HUES48 (cell line): ENCODE results near the gene RREB1.

Experiments used
- H3K27ac ChIP-seq: one replicate; pipeline ENCODE4 v1.7.0; 2013; ENCODE audit warnings: low read depth, low read length, inconsistent platforms
- H3K27me3 ChIP-seq: 2 replicates; pipeline ENCODE4 v1.6.1; 2013; ENCODE audit warnings: mild to moderate bottlenecking, low read length; ENCODE audit not compliant: control insufficient read depth, insufficient read depth
- H3K36me3 ChIP-seq: 2 replicates; pipeline ENCODE4 v1.6.1; 2013; ENCODE audit warnings: low read length; ENCODE audit not compliant: control insufficient read depth, insufficient read depth
- H3K4me1 ChIP-seq: 2 replicates; pipeline ENCODE4 v1.6.1; 2013; ENCODE audit warnings: mild to moderate bottlenecking, low read length; ENCODE audit not compliant: control insufficient read depth, insufficient read depth
- H3K4me3 ChIP-seq: 2 replicates; pipeline ENCODE4 v1.5.1; 2013; ENCODE audit warnings: mild to moderate bottlenecking, low read depth, low read length
- H3K9ac ChIP-seq: 2 replicates; pipeline ENCODE4 v1.6.1; 2013; ENCODE audit warnings: mild to moderate bottlenecking, low read depth, low read length, moderate library complexity
- H3K9me3 ChIP-seq: 2 replicates; pipeline ENCODE4 v1.6.1; 2013; ENCODE audit warnings: low read length; ENCODE audit not compliant: control insufficient read depth, insufficient read depth

The RREB1 gene

DNA sequence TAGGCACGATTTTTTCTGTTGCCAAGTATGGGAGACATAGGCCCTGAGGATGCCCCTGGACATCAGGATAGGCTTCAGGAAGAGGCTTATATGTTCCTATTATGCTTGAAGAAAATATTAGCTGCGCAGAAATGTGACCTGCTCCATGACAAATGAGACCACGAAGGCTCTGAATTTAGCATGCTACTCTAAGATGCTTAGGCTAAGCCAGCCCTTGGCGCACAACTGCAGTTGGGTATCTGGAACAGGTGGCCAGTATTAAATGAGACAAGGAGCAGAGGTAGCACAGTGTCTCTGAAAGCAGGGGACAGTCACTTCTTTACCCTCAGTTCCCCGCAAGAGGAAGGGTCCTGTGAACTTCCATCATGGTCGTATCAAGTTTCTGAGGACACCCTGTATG lies 90.0 kb downstream of the RREB1 start:
- no peaks in the 10 kb centered on the region for H3K27me3 ChIP-seq
- H3K9ac ChIP-seq: no peak overlapping the region
- peaks cover 9% of the 10 kb centered on the region for H3K4me1 ChIP-seq
- H3K27ac ChIP-seq: no peak overlapping the region
- H3K4me3 ChIP-seq: no peak overlapping the region
- 0 out of 2 replicates have a peak, but pooled peaks cover 6% of the 10 kb centered on the region for H3K36me3 ChIP-seq
- H3K9me3 ChIP-seq: no peaks in the 10 kb centered on the region

- Histone ChIP-seq H3K36me3 (peaks cover 11% of the 10 kb centered on the region; the same call in 1 of the 2 replicates), H3K27ac (no peak overlapping the region), H3K4me1 (peaks cover 9% of the 10 kb centered on the region), H3K27me3 (no peaks in the 10 kb centered on the region), H3K9ac (no peak overlapping the region), H3K4me3 (no peak overlapping the region), H3K9me3 (no peaks in the 10 kb centered on the region)
Measured at GRCh38 chr6:7198833-7199800, 91.4 kb downstream of the RREB1 start.

GRCh38 chr6:7200598-7201443 lies 93.1 kb downstream of the RREB1 start:
- H3K4me3 ChIP-seq: no peak overlapping the region
- no peaks in the 10 kb centered on the region for H3K9me3 ChIP-seq
- H3K36me3 ChIP-seq: peaks cover 11% of the 10 kb centered on the region; the same call in 1 of the 2 replicates
- no peak overlapping the region for H3K9ac ChIP-seq
- no peak overlapping the region for H3K27ac ChIP-seq
- peaks cover 1% of the 10 kb centered on the region for H3K4me1 ChIP-seq
- H3K27me3 ChIP-seq: no peaks in the 10 kb centered on the region

DNA sequence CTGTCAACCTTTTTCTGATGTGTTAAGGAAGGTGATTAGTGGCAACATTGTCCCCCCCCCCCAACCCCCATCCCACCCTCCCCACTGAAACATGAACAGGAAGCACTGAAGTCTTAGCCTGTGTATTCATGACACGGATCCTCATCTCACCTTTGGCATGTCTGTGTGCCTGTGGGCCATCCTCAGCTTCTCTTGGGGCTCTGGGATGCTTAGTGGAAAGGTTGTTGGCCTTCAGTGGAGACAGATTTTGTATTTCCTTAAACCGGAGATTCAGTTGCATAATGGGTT lies 93.6 kb downstream of the RREB1 start:
- no peaks in the 10 kb centered on the region for H3K9me3 ChIP-seq
- no peak overlapping the region for H3K27ac ChIP-seq
- H3K9ac ChIP-seq: no peak overlapping the region
- H3K4me1 ChIP-seq: no peaks in the 10 kb centered on the region
- no peaks in the 10 kb centered on the region for H3K27me3 ChIP-seq
- no peak overlapping the region for H3K4me3 ChIP-seq
- peaks cover 11% of the 10 kb centered on the region; the same call in 1 of the 2 replicates for H3K36me3 ChIP-seq

DNA sequence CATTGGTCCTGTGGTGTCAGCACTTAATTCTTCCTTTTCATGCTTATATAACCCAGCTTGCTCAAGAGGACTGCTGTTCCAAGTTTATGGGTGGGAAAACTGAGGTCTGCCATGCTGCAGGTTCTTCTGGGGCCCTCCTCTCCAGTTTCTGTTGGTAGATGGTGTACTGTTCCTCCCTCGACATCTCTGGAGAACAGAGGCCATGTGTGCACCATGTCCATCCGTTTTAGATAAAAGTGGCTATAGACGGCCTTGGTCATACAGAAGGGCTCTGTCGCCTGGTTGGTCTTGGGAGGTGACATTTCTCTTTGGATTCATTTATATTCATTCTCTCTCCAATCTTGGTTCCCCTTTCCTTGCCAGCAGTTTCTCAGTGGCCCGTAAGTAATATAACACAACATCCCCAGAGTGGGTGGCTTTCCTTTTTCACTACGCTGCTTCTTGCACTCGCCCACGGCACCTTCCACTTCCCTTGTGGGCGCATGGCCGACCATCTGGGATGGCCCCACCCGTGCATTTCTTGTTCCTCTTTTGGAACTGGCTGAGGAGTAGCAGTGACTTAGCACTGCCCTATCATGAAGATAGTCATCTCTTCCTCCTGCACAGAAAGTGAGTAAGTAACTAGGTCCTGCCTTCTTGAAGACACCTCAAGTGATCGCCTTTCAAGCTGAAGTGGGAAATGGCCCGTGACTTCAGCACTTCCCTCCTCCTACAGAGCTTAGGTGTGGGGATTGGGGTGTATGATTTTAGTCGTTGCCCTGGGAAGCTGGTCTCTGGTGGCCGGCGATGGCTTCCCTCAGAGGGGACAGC lies 94.2 kb downstream of the RREB1 start:
- Histone ChIP-seq H3K36me3 (peaks cover 11% of the 10 kb centered on the region; the same call in 1 of the 2 replicates), H3K4me1 (no peaks in the 10 kb centered on the region), H3K27me3 (no peaks in the 10 kb centered on the region), H3K27ac (no peak overlapping the region), H3K9me3 (no peaks in the 10 kb centered on the region), H3K9ac (no peak overlapping the region), H3K4me3 (no peak overlapping the region)

GRCh38 chr6:7202950-7203349 lies 95.2 kb downstream of the RREB1 start:
- Histone ChIP-seq H3K9ac (no peak overlapping the region), H3K36me3 (peaks cover 11% of the 10 kb centered on the region; the same call in 1 of the 2 replicates)

GRCh38 chr6:7203939-7204338 lies 96.2 kb downstream of the RREB1 start:
- no peak overlapping the region for H3K27ac ChIP-seq
- H3K4me1 ChIP-seq: no peaks in the 10 kb centered on the region
- H3K36me3 ChIP-seq: peaks cover 8% of the 10 kb centered on the region; the same call in 1 of the 2 replicates
- H3K9me3 ChIP-seq: no peaks in the 10 kb centered on the region
- no peaks in the 10 kb centered on the region for H3K27me3 ChIP-seq
- H3K4me3 ChIP-seq: no peak overlapping the region
- H3K9ac ChIP-seq: no peak overlapping the region

More at GRCh38 chr6:7202950-7203349, 95.2 kb downstream of the RREB1 start:
- Histone ChIP-seq H3K4me3 (no peak overlapping the region), H3K9me3 (no peaks in the 10 kb centered on the region), H3K27me3 (no peaks in the 10 kb centered on the region), H3K27ac (no peak overlapping the region), H3K4me1 (no peaks in the 10 kb centered on the region)

GRCh38 chr6:7204726-7205125 lies 97.0 kb downstream of the RREB1 start:
- no peak overlapping the region for H3K4me3 ChIP-seq
- no peak overlapping the region for H3K9ac ChIP-seq
- H3K36me3 ChIP-seq: peaks cover 8% of the 10 kb centered on the region; the same call in 1 of the 2 replicates
- no peak overlapping the region for H3K27ac ChIP-seq
- no peaks in the 10 kb centered on the region for H3K9me3 ChIP-seq
- H3K27me3 ChIP-seq: no peaks in the 10 kb centered on the region
- H3K4me1 ChIP-seq: no peaks in the 10 kb centered on the region

DNA sequence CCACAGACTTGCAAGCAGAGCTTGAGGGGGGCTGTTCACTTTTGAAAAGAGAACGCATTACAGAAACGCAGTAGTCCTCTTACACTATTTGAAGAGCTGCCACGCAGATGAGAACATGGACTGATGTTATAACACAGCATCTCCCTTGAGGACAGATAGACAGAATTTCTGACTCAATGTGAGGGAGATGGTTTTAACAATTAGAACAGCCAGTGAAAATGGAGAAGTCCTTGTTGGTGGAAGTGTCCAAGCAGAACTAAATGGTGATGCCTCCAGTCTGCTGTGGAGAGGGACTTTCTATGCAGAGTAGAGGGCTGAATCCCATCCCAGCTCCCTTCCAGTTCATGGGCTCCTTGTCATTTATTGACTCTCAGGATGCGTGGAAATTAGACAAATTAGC lies 100.0 kb downstream of the RREB1 start:
- no peak overlapping the region for H3K27ac ChIP-seq
- no peaks in the 10 kb centered on the region for H3K27me3 ChIP-seq
- H3K36me3 ChIP-seq: peaks cover 30% of the 10 kb centered on the region
- no peak overlapping the region for H3K9ac ChIP-seq
- H3K4me3 ChIP-seq: no peak overlapping the region
- no peaks in the 10 kb centered on the region for H3K9me3 ChIP-seq
- H3K4me1 ChIP-seq: no peaks in the 10 kb centered on the region

GRCh38 chr6:7213416-7213815 lies 105.7 kb downstream of the RREB1 start:
- no peak overlapping the region for H3K9ac ChIP-seq
- no peak overlapping the region for H3K4me3 ChIP-seq
- no peak overlapping the region for H3K27ac ChIP-seq
- H3K9me3 ChIP-seq: no peaks in the 10 kb centered on the region
- peaks cover 47% of the 10 kb centered on the region for H3K36me3 ChIP-seq
- H3K27me3 ChIP-seq: no peaks in the 10 kb centered on the region
- H3K4me1 ChIP-seq: no peaks in the 10 kb centered on the region
